ENCODE results near the gene MEMO1. TPM values are rescaled to one million over a fixed set of nuclear protein-coding genes. Genes with fewer than 3 reads are reported as not detected.

MEMO1 gene
- total and polyA plus RNA-seq, 2 of the 4 experiments (the other 2 are of a cell fraction) = 23.7 to 49.7 TPM

DNA sequence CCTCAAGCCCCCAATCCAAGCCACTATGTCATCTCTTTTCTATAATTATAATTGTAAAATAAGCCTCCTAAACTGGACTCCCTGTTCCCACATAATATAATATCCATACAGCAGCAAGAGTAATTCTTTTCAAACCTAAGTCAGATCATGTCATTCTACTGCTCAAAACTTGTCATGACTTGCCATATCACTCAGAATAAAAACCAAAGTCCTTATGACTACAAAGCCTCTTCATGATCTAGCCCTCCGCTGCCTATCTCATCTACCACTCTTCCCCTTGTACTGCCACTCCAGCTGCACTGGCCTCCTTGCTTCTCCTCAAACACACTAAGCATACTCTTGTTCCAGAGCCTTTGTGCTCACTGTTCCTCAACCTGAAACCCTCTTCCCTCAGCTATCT, 69.9 kb downstream of the MEMO1 start:
- H3K4ac ChIP-seq (ENCODE audit: low read depth, low read length) = no peak overlapping the region
- no peak overlapping the region for H4K8ac ChIP-seq (ENCODE audit: low read depth in 2 of 2, low read length in 2 of 2)
- no peak overlapping the region for H2AK5ac ChIP-seq (ENCODE audit: low read depth, low read length)
- H3K27ac ChIP-seq (ENCODE audit: insufficient read depth, low read length) = no peak overlapping the region
- no peak overlapping the region for H3K4me3 ChIP-seq (ENCODE audit: insufficient read depth, low read depth, low read length)
- in situ Hi-C loops (cut with MboI; ENCODE audit: low sequenced_read_pairs) = no loop called here
- ChIA-PET CTCF (interaction anchor here (1.3 kb wide), 1 partner anchor 10 kb away, joined by 3 read pairs; no protein-coding TSS in a partner anchor), POLR2A (ENCODE audit: unreplicated experiment) (no interaction called here)
- no peak overlapping the region for H2BK15ac ChIP-seq (ENCODE audit: low read depth, low read length)
- no peak overlapping the region for H4K5ac ChIP-seq (ENCODE audit: low read depth, low read length)
- no peak overlapping the region for H2BK5ac ChIP-seq (ENCODE audit: low read depth, low read length, poor library complexity, severe bottlenecking)
- BruUV-seq (replicated peaks) = no TSS peak
- 83% methylated on average over 1 of the region's 1 CpG; no CpG with 5 or more reads in 1 of the 2 experiments for WGBS, 2 experiments (ENCODE audit: extremely low coverage in 2 of 2, insufficient read length in 1 of 2)
- H3K56ac ChIP-seq (ENCODE audit: extremely low read depth, insufficient read depth, low read length) = no peak overlapping the region
- H3K9ac ChIP-seq (ENCODE audit: low read depth, low read length) = no peak overlapping the region
- no peak for ATAC-seq (ENCODE audit: low read depth)
- no peak overlapping the region for H3K14ac ChIP-seq (replicated peaks; ENCODE audit: low read depth, low read length)
- no peak for DNase-seq
- peaks cover 3% of the 10 kb centered on the region; the same call in 1 of the 2 replicates for H3K9me1 ChIP-seq (ENCODE audit: insufficient read depth, low read length)
- H2BK120ac ChIP-seq (ENCODE audit: low read depth, low read length) = no peak overlapping the region
- no peak overlapping the region for H2BK20ac ChIP-seq (ENCODE audit: low read depth, low read length)
- dilution Hi-C loops (cut with HindIII; ENCODE audit: low sequenced_read_pairs, unreplicated experiment) = no loop called here
- no peaks in the 10 kb centered on the region for H3K9me3 ChIP-seq (ENCODE audit: control insufficient read depth, insufficient read depth, low read length)
- no peak overlapping the region for H4K91ac ChIP-seq (ENCODE audit: insufficient read depth, low read depth, low read length)
- H3K79me1 ChIP-seq (ENCODE audit: low read depth in 1 of 2, low read length in 2 of 2) = peaks cover 22 to 56% of the 10 kb centered on the region in 2 experiments
- peaks cover 7% of the 10 kb centered on the region for H3K36me3 ChIP-seq (ENCODE audit: control insufficient read depth, insufficient read depth, low read length)
- no peaks in the 10 kb centered on the region for H3K27me3 ChIP-seq (ENCODE audit: control insufficient read depth, insufficient read depth, low read length)
- no peaks in the 10 kb centered on the region for H3K4me1 ChIP-seq (ENCODE audit: control insufficient read depth, insufficient read depth, low read length)
- H2AK9ac ChIP-seq (replicated peaks; ENCODE audit: low read depth, low read length, poor library complexity) = no peak overlapping the region
- no peak overlapping the region for H2AFZ ChIP-seq (replicated peaks; ENCODE audit: low read length, poor library complexity)
- no peak overlapping the region for H3K18ac ChIP-seq (ENCODE audit: low read depth, low read length)
- intact Hi-C loops (cut with micrococcal nuclease) = loop anchor here (10.0 kb wide), 1 partner anchor 64 kb away; no protein-coding TSS in a partner anchor
- TF ChIP-seq MAFK (IDR thresholded peaks at IDR 0.05; ENCODE audit: low read depth, low read length) = no peak
- TF ChIP-seq NFE2L2 (IDR thresholded peaks at IDR 0.05; ENCODE audit: low read depth, low read length) = no peak
- no peak for TF ChIP-seq RCOR1 (IDR thresholded peaks at IDR 0.05; ENCODE audit: insufficient replicate concordance, low read length)
- no peak overlapping the region for H3K23ac ChIP-seq (ENCODE audit: low read depth, low read length)
- H3K4me2 ChIP-seq (ENCODE audit: low read depth, low read length) = no peak overlapping the region
- 0 out of 2 replicates have a peak, but pooled peaks cover 3% of the 10 kb centered on the region for H4K20me1 ChIP-seq (ENCODE audit: insufficient read depth, low read length)

Measured in IMR-90 (cell line).